Panc1 (cell line): ENCODE measurements around the gene CRYBG3. TPM values are rescaled to one million over a fixed set of nuclear protein-coding genes. Genes with fewer than 3 reads are reported as not detected.

Experiments
- ATAC-seq: fragments of 200-7000 bp; cut with Tn5 transposase; 2 replicates; pipeline ENCODE4 v1.9.1; 2020; ENCODE audit warnings: mild to moderate bottlenecking, moderate library complexity
- BruUV-seq: library from RNA; stranded (reverse); fragments of 400-500 nt; replicated peaks from 2 replicates; lab custom pipeline; 2021; lab: Mats Ljungman, UMichigan
- CTCF ChIA-PET: fragments of 300-600 bp; sonication (Branson Sonifier 250); formaldehyde crosslinking; loops from one replicate; lab custom pipeline; 2022; ENCODE audit warnings: antibody characterized with exemption; lab: Charles Lee
- POLR2A ChIA-PET: fragments of 300-600 bp; sonication (Branson Sonifier 250); formaldehyde crosslinking; loops from one replicate; lab custom pipeline; 2022; ENCODE audit warnings: antibody characterized with exemption; lab: Charles Lee
- DNase-seq: peaks from one replicate; pipeline ENCODE4 v3.0.0-alpha.2; 2010; ENCODE audit warnings: low read depth, low spot score
- H3K27ac ChIP-seq: 2 replicates; pipeline ENCODE4 v1.5.1; 2011; ENCODE audit warnings: mild to moderate bottlenecking, low read length, inconsistent platforms
- H3K27me3 ChIP-seq: fragments of 200-500 bp; sonication (Bioruptor generic); 2 replicates; pipeline ENCODE4 v1.6.0; 2014; ENCODE audit warnings: low read length, inconsistent platforms; ENCODE audit not compliant: control insufficient read depth, insufficient read depth
- H3K36me3 ChIP-seq: fragments of 200-500 bp; sonication (Bioruptor generic); 2 replicates; pipeline ENCODE4 v1.5.1; 2014; ENCODE audit warnings: inconsistent platforms, mild to moderate bottlenecking, low read length, moderate library complexity; ENCODE audit not compliant: control insufficient read depth, insufficient read depth
- H3K4me1 ChIP-seq: 2 replicates; pipeline ENCODE4 v1.5.1; 2011; ENCODE audit warnings: inconsistent platforms, mild to moderate bottlenecking, low read length, moderate library complexity; ENCODE audit not compliant: control insufficient read depth, insufficient read depth
- H3K4me3 ChIP-seq, 2 experiments: 2 replicates each; pipeline ENCODE4 v1.5.1; 2011 to 2012; ENCODE audit warnings: low read depth in 2 of 2, low read length in 2 of 2, mild to moderate bottlenecking in 2 of 2, inconsistent platforms in 1 of 2, moderate library complexity in 1 of 2
- H3K9me3 ChIP-seq: fragments of 200-500 bp; sonication (Bioruptor generic); 2 replicates; pipeline ENCODE4 v1.5.1; 2014; ENCODE audit warnings: low read depth, mild to moderate bottlenecking, inconsistent platforms, low read length, moderate library complexity; ENCODE audit not compliant: control insufficient read depth, insufficient read depth
- POLR2AphosphoS5 ChIP-seq: IDR thresholded peaks from 2 replicates; pipeline ENCODE4 v1.6.1; 2012; ENCODE audit warnings: mild to moderate bottlenecking, low read depth, low read length, moderate library complexity
- SIN3A ChIP-seq: IDR thresholded peaks from 2 replicates; pipeline ENCODE4 v1.6.1; 2012; ENCODE audit warnings: low read depth, mild to moderate bottlenecking, low read length, moderate library complexity, borderline replicate concordance; ENCODE audit not compliant: insufficient read depth
- TCF7L2 ChIP-seq: IDR thresholded peaks from 2 replicates; pipeline ENCODE4 v1.6.1; 2011; ENCODE audit warnings: mild to moderate bottlenecking, low read depth, low read length, inconsistent platforms
- in situ Hi-C: cut with HindIII; loops from 2 replicates; pipeline ENCODE4 v1.10.0; 2016; ENCODE audit warnings: low sequenced_read_pairs, low pct_unique_long_range_greater_than_20kb
- intact Hi-C: fragments of 100-400 bp; cut with micrococcal nuclease; formaldehyde crosslinking; loops from one replicate; pipeline ENCODE4 v1.10.0; 2022; ENCODE audit not compliant: unreplicated experiment
- total RNA-seq: library from RNA; stranded (reverse); gene quantifications from one replicate; pipeline ENCODE4 v1.2.1, GENCODE V29; 2021; ENCODE audit not compliant: unreplicated experiment
- TF ChIP-seq, protein P1 (sequence below), 2 experiments: IDR thresholded peaks; 2 replicates each; pipeline ENCODE4 v1.6.1; 2011 to 2012; ENCODE audit warnings: low read depth in 2 of 2, control low read depth in 1 of 2, low read length in 1 of 2, mild to moderate bottlenecking in 1 of 2, moderate library complexity in 1 of 2; ENCODE audit not compliant: insufficient read depth in 1 of 2
- TF ChIP-seq, protein P2 (sequence below): fragments of 450-650 bp; IDR thresholded peaks from 2 replicates; pipeline ENCODE4 v1.5.1; 2017; ENCODE audit warnings: mild to moderate bottlenecking

Gene CRYBG3
- total RNA-seq, 1 experiment from 2014 or later = 24.6 TPM

- BruUV-seq = no TSS peak
- in situ Hi-C loops (no loop called here), intact Hi-C loops (loop anchor here (10.0 kb wide), 1 partner anchor 155 kb away; no protein-coding TSS in a partner anchor)
- H3K4me3 ChIP-seq = no peak overlapping the region
- POLR2A ChIA-PET = no interaction called here
- no peak overlapping the region for H3K27ac ChIP-seq
- TF ChIP-seq, protein P1, sequence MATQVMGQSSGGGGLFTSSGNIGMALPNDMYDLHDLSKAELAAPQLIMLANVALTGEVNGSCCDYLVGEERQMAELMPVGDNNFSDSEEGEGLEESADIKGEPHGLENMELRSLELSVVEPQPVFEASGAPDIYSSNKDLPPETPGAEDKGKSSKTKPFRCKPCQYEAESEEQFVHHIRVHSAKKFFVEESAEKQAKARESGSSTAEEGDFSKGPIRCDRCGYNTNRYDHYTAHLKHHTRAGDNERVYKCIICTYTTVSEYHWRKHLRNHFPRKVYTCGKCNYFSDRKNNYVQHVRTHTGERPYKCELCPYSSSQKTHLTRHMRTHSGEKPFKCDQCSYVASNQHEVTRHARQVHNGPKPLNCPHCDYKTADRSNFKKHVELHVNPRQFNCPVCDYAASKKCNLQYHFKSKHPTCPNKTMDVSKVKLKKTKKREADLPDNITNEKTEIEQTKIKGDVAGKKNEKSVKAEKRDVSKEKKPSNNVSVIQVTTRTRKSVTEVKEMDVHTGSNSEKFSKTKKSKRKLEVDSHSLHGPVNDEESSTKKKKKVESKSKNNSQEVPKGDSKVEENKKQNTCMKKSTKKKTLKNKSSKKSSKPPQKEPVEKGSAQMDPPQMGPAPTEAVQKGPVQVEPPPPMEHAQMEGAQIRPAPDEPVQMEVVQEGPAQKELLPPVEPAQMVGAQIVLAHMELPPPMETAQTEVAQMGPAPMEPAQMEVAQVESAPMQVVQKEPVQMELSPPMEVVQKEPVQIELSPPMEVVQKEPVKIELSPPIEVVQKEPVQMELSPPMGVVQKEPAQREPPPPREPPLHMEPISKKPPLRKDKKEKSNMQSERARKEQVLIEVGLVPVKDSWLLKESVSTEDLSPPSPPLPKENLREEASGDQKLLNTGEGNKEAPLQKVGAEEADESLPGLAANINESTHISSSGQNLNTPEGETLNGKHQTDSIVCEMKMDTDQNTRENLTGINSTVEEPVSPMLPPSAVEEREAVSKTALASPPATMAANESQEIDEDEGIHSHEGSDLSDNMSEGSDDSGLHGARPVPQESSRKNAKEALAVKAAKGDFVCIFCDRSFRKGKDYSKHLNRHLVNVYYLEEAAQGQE (IDR thresholded peaks at IDR 0.05; ENCODE audit: insufficient read depth in 1 of 2, low read depth in 2 of 2, low read length in 1 of 2) = no peak
- no peak for TF ChIP-seq POLR2AphosphoS5
- no peak for TF ChIP-seq TCF7L2
- TF ChIP-seq SIN3A = no peak
- TF ChIP-seq, protein P2, sequence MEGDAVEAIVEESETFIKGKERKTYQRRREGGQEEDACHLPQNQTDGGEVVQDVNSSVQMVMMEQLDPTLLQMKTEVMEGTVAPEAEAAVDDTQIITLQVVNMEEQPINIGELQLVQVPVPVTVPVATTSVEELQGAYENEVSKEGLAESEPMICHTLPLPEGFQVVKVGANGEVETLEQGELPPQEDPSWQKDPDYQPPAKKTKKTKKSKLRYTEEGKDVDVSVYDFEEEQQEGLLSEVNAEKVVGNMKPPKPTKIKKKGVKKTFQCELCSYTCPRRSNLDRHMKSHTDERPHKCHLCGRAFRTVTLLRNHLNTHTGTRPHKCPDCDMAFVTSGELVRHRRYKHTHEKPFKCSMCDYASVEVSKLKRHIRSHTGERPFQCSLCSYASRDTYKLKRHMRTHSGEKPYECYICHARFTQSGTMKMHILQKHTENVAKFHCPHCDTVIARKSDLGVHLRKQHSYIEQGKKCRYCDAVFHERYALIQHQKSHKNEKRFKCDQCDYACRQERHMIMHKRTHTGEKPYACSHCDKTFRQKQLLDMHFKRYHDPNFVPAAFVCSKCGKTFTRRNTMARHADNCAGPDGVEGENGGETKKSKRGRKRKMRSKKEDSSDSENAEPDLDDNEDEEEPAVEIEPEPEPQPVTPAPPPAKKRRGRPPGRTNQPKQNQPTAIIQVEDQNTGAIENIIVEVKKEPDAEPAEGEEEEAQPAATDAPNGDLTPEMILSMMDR = no peak
- peaks cover 24% of the 10 kb centered on the region for H3K36me3 ChIP-seq
- H3K9me3 ChIP-seq = no peaks in the 10 kb centered on the region
- CTCF ChIA-PET = no interaction called here
- ATAC-seq (no peak), DNase-seq (no peak)
- H3K4me1 ChIP-seq = no peaks in the 10 kb centered on the region
- no peaks in the 10 kb centered on the region for H3K27me3 ChIP-seq
Observed at GRCh38 chr3:97949743-97950142, 127.9 kb downstream of the CRYBG3 start.

GRCh38 chr3:97950360-97950759, 128.5 kb downstream of the CRYBG3 start:
- TF ChIP-seq, protein P2 = no peak
- TF ChIP-seq SIN3A = no peak
- no peak for DNase-seq
- no peak overlapping the region for H3K4me3 ChIP-seq
- H3K9me3 ChIP-seq = no peaks in the 10 kb centered on the region
- BruUV-seq = no TSS peak
- ChIA-PET CTCF (no interaction called here), POLR2A (no interaction called here)
- in situ Hi-C loops = no loop called here
- no peaks in the 10 kb centered on the region for H3K4me1 ChIP-seq
- peaks cover 18% of the 10 kb centered on the region for H3K36me3 ChIP-seq
- intact Hi-C loops = no loop called here
- no peaks in the 10 kb centered on the region for H3K27me3 ChIP-seq
- ATAC-seq = no peak
- no peak overlapping the region for H3K27ac ChIP-seq
